WTC11 (cell line): ENCODE measurements around the gene DCAF15. TPM values are rescaled to one million over a fixed set of nuclear protein-coding genes. Genes with fewer than 3 reads are reported as not detected.

Experiments
- ATAC-seq: fragments of 200-7000 bp; cut with Tn5 transposase; 2 replicates; pipeline ENCODE4 v1.10.0; 2021; ENCODE audit warnings: mild to moderate bottlenecking, moderate library complexity
- CTCF ChIA-PET: fragments of 300-600 bp; sonication (Branson Sonifier 250); formaldehyde crosslinking; loops from one replicate; lab custom pipeline; 2021; ENCODE audit warnings: antibody characterized with exemption; lab: Charles Lee
- POLR2A ChIA-PET: fragments of 350-600 bp; sonication (Branson Sonifier 250); formaldehyde crosslinking; loops from one replicate; lab custom pipeline; 2021; ENCODE audit warnings: antibody characterized with exemption; lab: Charles Lee
- DNase-seq: peaks from one replicate; pipeline ENCODE4 v3.0.0; 2021; ENCODE audit warnings: low spot score
- H3K27ac Mint-ChIP-seq: 2 replicates; pipeline ENCODE4 v1.8.0; 2021; ENCODE audit warnings: mixed read lengths
- H3K27me3 Mint-ChIP-seq: 2 replicates; pipeline ENCODE4 v1.8.0; 2021; ENCODE audit warnings: low read depth, mild to moderate bottlenecking, moderate library complexity, mixed read lengths
- H3K36me3 Mint-ChIP-seq: 2 replicates; pipeline ENCODE4 v1.8.0; 2021; ENCODE audit warnings: mixed read lengths
- H3K4me1 Mint-ChIP-seq: 2 replicates; pipeline ENCODE4 v1.8.0; 2022; ENCODE audit warnings: mixed read lengths
- H3K4me3 Mint-ChIP-seq: 2 replicates; pipeline ENCODE4 v1.8.0; 2021; ENCODE audit warnings: mild to moderate bottlenecking, moderate library complexity, mixed read lengths
- H3K9me3 Mint-ChIP-seq: 2 replicates; pipeline ENCODE4 v1.8.0; 2021; ENCODE audit warnings: mixed read lengths
- ATF1 ChIP-seq: sonication (generic); formaldehyde crosslinking; IDR thresholded peaks from 2 replicates; pipeline ENCODE4 v1.8.1; 2023; ENCODE audit warnings: mild to moderate bottlenecking, moderate library complexity, missing genetic modification reagents
- EMX1 ChIP-seq: fragments of 250-450 bp; sonication (Bioruptor Pico); IDR thresholded peaks from 2 replicates; pipeline ENCODE4 v1.8.0; 2021; ENCODE audit warnings: mild to moderate bottlenecking
- ETV6 ChIP-seq: sonication (generic); formaldehyde crosslinking; IDR thresholded peaks from 2 replicates; pipeline ENCODE4 v1.8.1; 2022; ENCODE audit warnings: mild to moderate bottlenecking, missing genetic modification reagents
- FOXK1 ChIP-seq: sonication (generic); formaldehyde crosslinking; IDR thresholded peaks from 2 replicates; pipeline ENCODE4 v1.8.0; 2022; ENCODE audit warnings: mild to moderate bottlenecking, moderate library complexity, missing genetic modification reagents
- HMGA2 ChIP-seq: fragments of 250-450 bp; sonication (Bioruptor Pico); IDR thresholded peaks from 2 replicates; pipeline ENCODE4 v1.4.0; 2021; ENCODE audit warnings: mild to moderate bottlenecking, moderate library complexity
- KAT7 ChIP-seq: sonication (generic); formaldehyde crosslinking; IDR thresholded peaks from 2 replicates; pipeline ENCODE4 v1.8.1; 2023; ENCODE audit warnings: missing genetic modification reagents, mild to moderate bottlenecking, borderline replicate concordance
- MYBL2 ChIP-seq: sonication (generic); formaldehyde crosslinking; IDR thresholded peaks from 2 replicates; pipeline ENCODE4 v1.8.1; 2023; ENCODE audit warnings: mild to moderate bottlenecking, moderate library complexity, missing genetic modification reagents
- NR1H2 ChIP-seq: sonication (generic); formaldehyde crosslinking; IDR thresholded peaks from 2 replicates; pipeline ENCODE4 v1.9.0; 2021; ENCODE audit warnings: mild to moderate bottlenecking, moderate library complexity, missing genetic modification reagents
- RELA ChIP-seq: sonication (generic); formaldehyde crosslinking; IDR thresholded peaks from 2 replicates; pipeline ENCODE4 v1.8.1; 2022; ENCODE audit warnings: missing genetic modification reagents, mild to moderate bottlenecking, borderline replicate concordance
- RORB ChIP-seq: fragments of 250-450 bp; sonication (Bioruptor Pico); IDR thresholded peaks from 2 replicates; pipeline ENCODE4 v1.9.0; 2021; ENCODE audit warnings: mild to moderate bottlenecking
- SOX15 ChIP-seq: fragments of 250-450 bp; sonication (Bioruptor Pico); IDR thresholded peaks from 2 replicates; pipeline ENCODE4 v1.9.0; 2021; ENCODE audit warnings: mild to moderate bottlenecking
- ZNF121 ChIP-seq: sonication (generic); formaldehyde crosslinking; IDR thresholded peaks from 2 replicates; pipeline ENCODE4 v1.8.0; 2023; ENCODE audit warnings: missing genetic modification reagents
- ZNF219 ChIP-seq: sonication (generic); formaldehyde crosslinking; IDR thresholded peaks from 2 replicates; pipeline ENCODE4 v1.8.0; 2023; ENCODE audit warnings: missing genetic modification reagents, mild to moderate bottlenecking, borderline replicate concordance
- ZNF532 ChIP-seq: fragments of 250-450 bp; sonication (Bioruptor Pico); IDR thresholded peaks from 2 replicates; pipeline ENCODE4 v1.9.0; 2021; ENCODE audit warnings: mild to moderate bottlenecking, borderline replicate concordance
- total RNA-seq: library from RNA; stranded (reverse); gene quantifications from 3 replicates; pipeline ENCODE4 v1.2.3, GENCODE V29; 2021
- TF ChIP-seq, protein P1 (sequence below): sonication (generic); formaldehyde crosslinking; conservative IDR thresholded peaks from 2 replicates; pipeline ENCODE4 v1.8.1; 2023; ENCODE audit warnings: mild to moderate bottlenecking, low read depth, missing genetic modification reagents, moderate library complexity
- TF ChIP-seq, protein P2 (sequence below): fragments of 250-450 bp; sonication (Bioruptor Pico); conservative IDR thresholded peaks from 2 replicates; pipeline ENCODE4 v1.9.0; 2021; ENCODE audit warnings: mild to moderate bottlenecking
- TF ChIP-seq, protein P3 (sequence below): sonication (generic); formaldehyde crosslinking; IDR thresholded peaks from 2 replicates; pipeline ENCODE4 v1.8.1; 2022; ENCODE audit warnings: mild to moderate bottlenecking, moderate library complexity, missing genetic modification reagents
- TF ChIP-seq, protein P4 (sequence below): sonication (generic); formaldehyde crosslinking; IDR thresholded peaks from 2 replicates; pipeline ENCODE4 v1.8.1; 2023; ENCODE audit warnings: mild to moderate bottlenecking, missing genetic modification reagents

Gene DCAF15
- total RNA-seq, 1 experiment from 2014 or later = 82.9 TPM

DNA sequence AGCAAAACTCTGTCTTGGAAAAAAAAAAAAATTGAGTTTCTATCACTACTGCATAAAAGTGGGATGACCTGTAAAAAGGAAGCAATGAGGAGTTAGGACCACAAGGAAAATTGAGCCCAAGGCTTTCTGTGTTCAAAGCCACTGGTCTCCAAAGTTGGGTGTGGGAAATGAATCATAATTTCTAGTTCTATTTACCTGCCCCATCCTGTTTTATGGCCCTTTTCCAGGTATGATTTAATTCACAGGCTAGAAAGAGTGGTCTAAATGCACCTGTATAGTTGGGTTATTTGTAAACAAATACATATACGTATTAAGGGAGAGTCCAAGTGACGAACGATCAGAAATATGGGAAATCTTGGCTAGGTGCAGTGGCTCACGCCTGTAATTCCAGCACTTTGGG lies 5.9 kb upstream of the DCAF15 start (continued):
- TF ChIP-seq, protein P1, sequence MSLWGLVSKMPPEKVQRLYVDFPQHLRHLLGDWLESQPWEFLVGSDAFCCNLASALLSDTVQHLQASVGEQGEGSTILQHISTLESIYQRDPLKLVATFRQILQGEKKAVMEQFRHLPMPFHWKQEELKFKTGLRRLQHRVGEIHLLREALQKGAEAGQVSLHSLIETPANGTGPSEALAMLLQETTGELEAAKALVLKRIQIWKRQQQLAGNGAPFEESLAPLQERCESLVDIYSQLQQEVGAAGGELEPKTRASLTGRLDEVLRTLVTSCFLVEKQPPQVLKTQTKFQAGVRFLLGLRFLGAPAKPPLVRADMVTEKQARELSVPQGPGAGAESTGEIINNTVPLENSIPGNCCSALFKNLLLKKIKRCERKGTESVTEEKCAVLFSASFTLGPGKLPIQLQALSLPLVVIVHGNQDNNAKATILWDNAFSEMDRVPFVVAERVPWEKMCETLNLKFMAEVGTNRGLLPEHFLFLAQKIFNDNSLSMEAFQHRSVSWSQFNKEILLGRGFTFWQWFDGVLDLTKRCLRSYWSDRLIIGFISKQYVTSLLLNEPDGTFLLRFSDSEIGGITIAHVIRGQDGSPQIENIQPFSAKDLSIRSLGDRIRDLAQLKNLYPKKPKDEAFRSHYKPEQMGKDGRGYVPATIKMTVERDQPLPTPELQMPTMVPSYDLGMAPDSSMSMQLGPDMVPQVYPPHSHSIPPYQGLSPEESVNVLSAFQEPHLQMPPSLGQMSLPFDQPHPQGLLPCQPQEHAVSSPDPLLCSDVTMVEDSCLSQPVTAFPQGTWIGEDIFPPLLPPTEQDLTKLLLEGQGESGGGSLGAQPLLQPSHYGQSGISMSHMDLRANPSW = no peak
- TF ChIP-seq MYBL2 (CRISPR knock-in tag) = no peak
- TF ChIP-seq, protein P2, sequence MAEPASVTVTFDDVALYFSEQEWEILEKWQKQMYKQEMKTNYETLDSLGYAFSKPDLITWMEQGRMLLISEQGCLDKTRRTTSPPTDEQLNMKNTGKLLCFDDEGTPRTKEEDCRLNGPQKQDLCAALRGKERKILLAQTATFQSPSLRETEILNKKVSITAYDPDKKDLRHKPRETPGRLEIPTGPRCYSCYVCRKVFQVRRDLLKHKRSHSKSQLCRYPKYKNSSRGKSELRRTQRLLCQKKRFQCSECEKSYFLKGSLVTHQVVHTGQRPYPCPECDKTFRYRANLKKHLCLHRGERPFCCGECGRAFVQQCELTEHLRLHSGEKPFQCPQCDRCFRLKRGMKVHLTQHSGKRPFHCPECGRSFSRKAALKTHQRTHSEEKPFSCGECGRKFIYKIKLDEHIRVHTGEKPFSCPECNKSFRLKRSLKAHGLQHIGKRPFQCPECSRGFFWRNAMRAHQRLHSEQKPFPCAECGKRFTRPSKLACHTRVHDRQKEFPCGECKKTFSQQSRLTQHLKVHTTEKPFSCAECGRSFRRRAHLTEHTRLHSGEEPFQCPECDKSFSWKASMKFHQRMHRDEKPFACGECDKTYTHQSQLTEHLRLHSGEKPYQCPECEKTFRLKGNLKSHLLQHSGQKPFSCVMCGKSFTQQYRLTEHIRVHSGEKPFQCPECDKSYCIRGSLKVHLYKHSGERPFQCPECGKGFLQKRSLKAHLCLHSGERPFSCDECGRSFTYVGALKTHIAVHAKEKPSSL (CRISPR knock-in tag) = no peak
- no peak for TF ChIP-seq ZNF219 (CRISPR knock-in tag)
- TF ChIP-seq, protein P3, sequence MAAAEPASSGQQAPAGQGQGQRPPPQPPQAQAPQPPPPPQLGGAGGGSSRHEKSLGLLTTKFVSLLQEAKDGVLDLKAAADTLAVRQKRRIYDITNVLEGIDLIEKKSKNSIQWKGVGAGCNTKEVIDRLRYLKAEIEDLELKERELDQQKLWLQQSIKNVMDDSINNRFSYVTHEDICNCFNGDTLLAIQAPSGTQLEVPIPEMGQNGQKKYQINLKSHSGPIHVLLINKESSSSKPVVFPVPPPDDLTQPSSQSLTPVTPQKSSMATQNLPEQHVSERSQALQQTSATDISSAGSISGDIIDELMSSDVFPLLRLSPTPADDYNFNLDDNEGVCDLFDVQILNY (CRISPR knock-in tag) = no peak

GRCh38 chr19:13951043-13951442 lies 1.3 kb upstream of the DCAF15 start:
- no peaks in the 10 kb centered on the region; the same call in none of the 2 replicates for H3K27me3 Mint-ChIP-seq
- H3K36me3 Mint-ChIP-seq = peaks cover 10% of the 10 kb centered on the region; the same call in 1 of the 2 replicates
- DNase-seq (no peak), ATAC-seq (no peak)
- no peaks in the 10 kb centered on the region for H3K9me3 Mint-ChIP-seq
- ChIA-PET CTCF (interaction anchor here (2.6 to 2.9 kb wide), 5 partner anchors 11 to 108 kb away, joined by 14 to 39 read pairs (median 20); partner anchors contain the start of gene IL27RA), POLR2A (no interaction called here)
- peaks cover 8% of the 10 kb centered on the region for H3K4me1 Mint-ChIP-seq
- no peak overlapping the region for H3K27ac Mint-ChIP-seq
- no peak overlapping the region for H3K4me3 Mint-ChIP-seq
- TF ChIP-seq ZNF121 (CRISPR knock-in tag) (peak; percentile 52; the same call in 1 of the 2 replicates), NR1H2 (no peak)

DNA sequence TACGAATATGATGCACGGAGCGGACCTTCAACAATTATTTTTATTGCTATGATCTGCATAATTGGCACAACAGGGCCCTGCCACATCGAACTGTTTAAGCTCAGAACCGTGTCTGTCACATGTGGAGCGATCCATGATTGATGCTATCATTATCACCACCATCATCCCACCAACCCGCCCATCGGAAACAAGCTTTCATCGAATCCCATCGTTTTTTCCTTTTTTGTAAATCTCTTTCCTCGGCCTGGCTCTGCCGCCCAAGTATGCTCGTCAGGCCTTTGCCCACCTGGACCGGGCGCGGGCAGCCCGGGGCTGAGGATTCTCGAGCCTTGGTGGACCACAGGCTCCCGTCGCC lies 533 bp upstream of the DCAF15 start:
- Mint-ChIP-seq H3K27me3 (no peaks in the 10 kb centered on the region; the same call in none of the 2 replicates), H3K27ac (no peak overlapping the region), H3K9me3 (no peaks in the 10 kb centered on the region), H3K36me3 (peaks cover 16% of the 10 kb centered on the region), H3K4me3 (peak overlapping the region; percentile 87), H3K4me1 (peaks cover 8% of the 10 kb centered on the region)
- ChIA-PET CTCF (interaction anchor here (0.6 to 2.9 kb wide), 13 partner anchors 10 to 121 kb away, joined by 3 to 39 read pairs (median 13); partner anchors contain the start of genes IL27RA, MISP3 and PODNL1), POLR2A (interaction anchor here (0.6 to 2.4 kb wide), 3 partner anchors 11 to 185 kb away, joined by 3 to 23 read pairs (median 4); partner anchors contain the start of gene ASF1B)
- ATAC-seq (no peak), DNase-seq (no peak)
- TF ChIP-seq RORB = no peak
- 0 out of 2 replicates have a peak, but pooled peaks have one; percentile 19 for TF ChIP-seq ETV6 (CRISPR knock-in tag)

GRCh38 chr19:13952931-13953531 lies 722 bp downstream of the DCAF15 start:
- DNase-seq = peak; percentile 32
- H3K4me3 Mint-ChIP-seq = peak overlapping the region; percentile 87
- no peaks in the 10 kb centered on the region; the same call in none of the 2 replicates for H3K27me3 Mint-ChIP-seq
- ChIA-PET CTCF (interaction anchor here (0.7 to 2.9 kb wide), 26 partner anchors 9 to 120 kb away, joined by 3 to 39 read pairs (median 5); partner anchors contain the start of genes CC2D1A, IL27RA, MISP3 and PODNL1), POLR2A (interaction anchor here (0.5 to 2.4 kb wide), 9 partner anchors 9 to 175 kb away, joined by 3 to 23 read pairs (median 4); partner anchors contain the start of genes IL27RA and PODNL1)
- H3K27ac Mint-ChIP-seq = peak overlapping the region; percentile 57
- H3K4me1 Mint-ChIP-seq = peaks cover 8% of the 10 kb centered on the region
- H3K9me3 Mint-ChIP-seq = no peaks in the 10 kb centered on the region
- H3K36me3 Mint-ChIP-seq = peaks cover 19% of the 10 kb centered on the region
- peak; percentile 11; the same call in 1 of the 2 replicates for ATAC-seq
- TF ChIP-seq SOX15 (CRISPR knock-in tag) (no peak), KAT7 (CRISPR knock-in tag) (no peak), RELA (no peak), FOXK1 (CRISPR knock-in tag) (no peak), ATF1 (CRISPR knock-in tag) (no peak), ZNF532 (CRISPR knock-in tag) (no peak), EMX1 (no peak), HMGA2 (CRISPR knock-in tag) (no peak), NR1H2 (no peak)
- TF ChIP-seq, protein P4, sequence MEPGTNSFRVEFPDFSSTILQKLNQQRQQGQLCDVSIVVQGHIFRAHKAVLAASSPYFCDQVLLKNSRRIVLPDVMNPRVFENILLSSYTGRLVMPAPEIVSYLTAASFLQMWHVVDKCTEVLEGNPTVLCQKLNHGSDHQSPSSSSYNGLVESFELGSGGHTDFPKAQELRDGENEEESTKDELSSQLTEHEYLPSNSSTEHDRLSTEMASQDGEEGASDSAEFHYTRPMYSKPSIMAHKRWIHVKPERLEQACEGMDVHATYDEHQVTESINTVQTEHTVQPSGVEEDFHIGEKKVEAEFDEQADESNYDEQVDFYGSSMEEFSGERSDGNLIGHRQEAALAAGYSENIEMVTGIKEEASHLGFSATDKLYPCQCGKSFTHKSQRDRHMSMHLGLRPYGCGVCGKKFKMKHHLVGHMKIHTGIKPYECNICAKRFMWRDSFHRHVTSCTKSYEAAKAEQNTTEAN (CRISPR knock-in tag) = no peak
